GM12874 (cell line): ENCODE data around the gene SHROOM1.

Experiments
- TF ChIP-seq, protein P1 (sequence below): IDR thresholded peaks from 2 replicates; pipeline ENCODE4 v1.5.1; 2011; ENCODE audit warnings: low read depth, mild to moderate bottlenecking, control low read depth, low read length, moderate library complexity; ENCODE audit not compliant: insufficient read depth

Gene SHROOM1

DNA sequence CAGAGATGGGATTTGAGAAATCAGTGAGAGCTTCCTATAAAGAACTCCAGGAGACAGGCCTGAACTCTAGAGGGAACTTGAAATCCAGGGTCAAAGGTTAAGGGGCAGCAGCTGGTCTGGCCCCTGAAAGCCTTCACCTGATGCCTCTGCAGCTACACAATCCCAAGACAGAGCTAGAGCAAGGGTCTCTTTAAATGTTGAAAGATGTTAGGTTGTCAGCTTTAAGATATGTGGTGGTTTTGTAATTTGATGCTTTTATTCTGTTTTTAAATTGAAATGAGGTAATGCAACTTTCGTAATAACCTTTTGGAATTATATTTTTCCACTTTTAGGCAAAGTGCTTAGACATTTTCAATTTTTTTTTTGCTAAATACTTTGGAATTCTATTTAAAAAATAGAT lies 15.0 kb downstream of the SHROOM1 start:
- TF ChIP-seq, protein P1, sequence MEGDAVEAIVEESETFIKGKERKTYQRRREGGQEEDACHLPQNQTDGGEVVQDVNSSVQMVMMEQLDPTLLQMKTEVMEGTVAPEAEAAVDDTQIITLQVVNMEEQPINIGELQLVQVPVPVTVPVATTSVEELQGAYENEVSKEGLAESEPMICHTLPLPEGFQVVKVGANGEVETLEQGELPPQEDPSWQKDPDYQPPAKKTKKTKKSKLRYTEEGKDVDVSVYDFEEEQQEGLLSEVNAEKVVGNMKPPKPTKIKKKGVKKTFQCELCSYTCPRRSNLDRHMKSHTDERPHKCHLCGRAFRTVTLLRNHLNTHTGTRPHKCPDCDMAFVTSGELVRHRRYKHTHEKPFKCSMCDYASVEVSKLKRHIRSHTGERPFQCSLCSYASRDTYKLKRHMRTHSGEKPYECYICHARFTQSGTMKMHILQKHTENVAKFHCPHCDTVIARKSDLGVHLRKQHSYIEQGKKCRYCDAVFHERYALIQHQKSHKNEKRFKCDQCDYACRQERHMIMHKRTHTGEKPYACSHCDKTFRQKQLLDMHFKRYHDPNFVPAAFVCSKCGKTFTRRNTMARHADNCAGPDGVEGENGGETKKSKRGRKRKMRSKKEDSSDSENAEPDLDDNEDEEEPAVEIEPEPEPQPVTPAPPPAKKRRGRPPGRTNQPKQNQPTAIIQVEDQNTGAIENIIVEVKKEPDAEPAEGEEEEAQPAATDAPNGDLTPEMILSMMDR, result no peak

DNA sequence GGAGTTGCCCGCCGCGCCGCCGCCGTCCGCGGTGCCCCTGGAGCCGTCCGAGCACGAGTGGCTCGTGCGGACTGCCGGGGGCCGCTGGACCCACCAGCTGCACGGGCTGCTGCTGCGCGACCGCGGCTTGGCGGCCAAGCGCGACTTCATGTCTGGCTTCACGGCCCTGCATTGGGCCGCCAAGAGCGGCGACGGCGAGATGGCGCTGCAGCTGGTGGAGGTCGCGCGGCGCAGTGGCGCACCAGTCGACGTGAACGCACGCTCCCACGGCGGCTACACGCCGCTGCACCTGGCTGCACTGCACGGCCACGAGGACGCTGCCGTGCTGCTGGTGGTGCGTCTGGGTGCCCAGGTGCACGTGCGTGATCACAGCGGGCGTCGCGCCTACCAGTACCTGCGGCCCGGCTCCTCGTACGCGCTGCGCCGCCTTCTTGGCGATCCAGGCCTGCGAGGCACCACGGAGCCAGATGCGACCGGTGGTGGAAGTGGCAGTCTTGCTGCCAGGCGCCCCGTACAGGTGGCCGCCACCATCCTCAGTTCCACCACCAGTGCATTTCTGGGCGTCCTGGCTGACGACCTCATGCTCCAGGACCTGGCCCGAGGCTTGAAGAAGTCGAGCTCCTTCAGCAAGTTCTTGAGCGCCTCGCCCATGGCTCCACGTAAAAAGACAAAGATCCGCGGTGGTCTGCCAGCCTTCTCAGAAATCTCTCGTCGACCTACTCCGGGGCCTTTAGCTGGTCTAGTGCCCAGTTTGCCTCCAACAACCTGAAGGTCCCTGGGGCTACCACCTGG lies 15.7 kb downstream of the SHROOM1 start:
- TF ChIP-seq, protein P1, result no peak

- TF ChIP-seq, protein P1, result no peak
Observed at GRCh38 chr5:132813599-132814502, 16.6 kb downstream of the SHROOM1 start.

DNA sequence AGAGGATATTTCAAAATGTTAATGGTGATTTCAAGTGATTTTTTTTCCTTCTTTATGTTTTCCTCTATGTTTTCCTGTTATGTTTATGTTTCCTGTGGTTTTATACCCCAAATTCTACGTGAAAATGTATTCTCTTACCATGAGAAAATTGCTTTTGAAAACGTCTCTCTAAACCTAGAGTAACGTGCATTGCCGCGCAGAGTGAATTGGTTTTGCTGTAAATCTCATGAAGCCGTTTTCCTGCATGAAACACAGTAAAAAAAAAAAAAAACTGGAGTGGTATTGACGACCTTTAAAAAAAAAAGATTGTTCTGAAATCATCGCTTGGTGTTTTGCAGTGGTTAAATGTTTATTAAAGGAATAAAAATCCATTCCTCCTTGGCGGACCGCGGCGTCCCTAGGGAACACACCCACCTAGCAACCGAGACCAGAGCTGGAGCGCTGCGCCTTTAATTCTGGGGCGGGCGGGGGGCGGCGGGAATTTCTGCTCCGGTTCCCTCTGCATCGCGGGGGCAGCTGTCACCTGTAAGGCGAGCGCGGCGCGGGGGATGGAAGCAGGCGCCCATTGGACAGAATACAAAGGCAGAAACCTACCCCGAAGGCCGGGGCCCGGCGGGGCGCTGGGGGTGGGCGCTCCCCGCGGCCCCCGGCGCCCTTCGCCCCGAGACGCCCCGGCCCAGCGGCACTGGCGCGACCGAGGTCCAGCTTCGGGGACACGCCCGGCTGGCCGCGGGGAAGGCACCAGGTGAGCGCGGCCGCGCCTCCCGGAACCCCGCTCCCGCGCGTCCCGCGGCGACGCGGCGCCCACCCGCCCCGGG lies 17.5 kb downstream of the SHROOM1 start, which contains the start of gene SOWAHA:
TSS of gene SOWAHA (plus strand) at position 522 of the 818 bp plus-strand sequence. CDS start 320 bp downstream, outside the sequence.
- TF ChIP-seq, protein P1, result no peak

DNA sequence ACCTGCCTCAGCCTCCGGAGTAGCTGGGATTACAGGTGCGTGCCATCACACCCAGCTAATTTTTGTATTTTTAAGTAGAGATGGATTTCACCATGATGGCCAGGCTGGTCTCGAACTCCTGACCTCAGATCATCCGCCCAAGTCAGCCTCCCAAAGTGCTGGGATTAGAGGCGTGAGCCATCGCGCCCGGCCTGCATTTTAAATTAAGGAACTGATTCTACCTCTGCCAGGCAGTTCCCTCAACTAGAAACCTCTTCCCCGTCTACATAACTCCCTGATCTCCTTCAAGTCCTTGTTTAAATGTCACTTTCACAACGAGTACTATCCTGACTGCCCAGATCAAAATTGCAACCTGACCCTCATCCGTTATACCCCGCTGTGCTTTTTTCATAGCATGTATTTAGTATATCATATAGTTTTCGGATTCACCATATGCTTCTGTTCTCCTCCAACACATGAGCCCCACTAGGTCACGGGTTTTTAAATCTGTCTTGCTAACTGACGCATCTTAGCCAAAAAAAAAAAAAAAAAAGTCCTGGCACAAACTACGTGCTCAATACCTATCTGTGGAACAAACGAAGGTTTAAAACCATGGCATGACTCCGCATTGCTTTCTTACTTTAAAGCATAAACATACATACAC lies 18.2 kb downstream of the SHROOM1 start:
- TF ChIP-seq, protein P1, result no peak

DNA sequence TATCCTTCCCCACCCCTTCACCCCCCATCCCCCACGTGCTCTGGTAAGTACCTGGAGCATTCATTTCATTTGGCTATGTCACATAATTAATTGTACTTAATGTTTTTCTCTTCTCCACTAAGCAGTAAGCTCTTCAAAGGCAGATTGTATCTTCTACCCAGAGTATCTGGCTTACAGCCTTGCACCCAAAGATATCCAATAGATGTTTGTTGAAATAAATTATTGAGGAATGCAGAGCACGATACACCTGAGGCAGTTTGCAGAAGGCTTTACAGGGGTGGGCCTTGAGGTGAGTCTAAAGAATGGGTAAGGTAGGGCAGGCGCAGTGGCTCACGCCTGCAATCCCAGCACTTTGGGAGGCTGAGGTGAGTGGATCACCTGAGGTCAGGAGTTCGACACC lies 19.8 kb downstream of the SHROOM1 start:
- TF ChIP-seq, protein P1, result no peak
